GM18507 (cell line): ENCODE data around the gene LHX6.

Experiments used
- DNase-seq: peaks from one replicate; pipeline ENCODE4 v3.0.0; 2011; ENCODE audit warnings: low read depth; ENCODE audit not compliant: insufficient read length; ENCODE audit errors: extremely low spot score
- FAIRE-seq: peaks from 2 replicates; lab custom pipeline; 2011; peaks lifted over from hg19 to GRCh38; lab: Jason Lieb, UNC

LHX6 gene

GRCh38 chr9:122217640-122218039, 11.1 kb downstream of the LHX6 start:
- no peak for DNase-seq
- FAIRE-seq, result no peak

- DNase-seq (no peak), FAIRE-seq (no peak)
Observed at GRCh38 chr9:122216798-122217418, 11.8 kb downstream of the LHX6 start.

- FAIRE-seq (no peak), DNase-seq (no peak)
Observed at GRCh38 chr9:122216138-122216797, 12.5 kb downstream of the LHX6 start.

GRCh38 chr9:122215663-122216062, 13.1 kb downstream of the LHX6 start:
- DNase-seq (no peak), FAIRE-seq (no peak)

GRCh38 chr9:122214507-122214906, 14.2 kb downstream of the LHX6 start:
- FAIRE-seq (no peak), DNase-seq (no peak)

- FAIRE-seq, result no peak
- DNase-seq, result peak; percentile 58
Observed at GRCh38 chr9:122213589-122214413, 15.0 kb downstream of the LHX6 start.

GRCh38 chr9:122213102-122213588, 15.6 kb downstream of the LHX6 start:
- DNase-seq (no peak), FAIRE-seq (no peak)

GRCh38 chr9:122212473-122213004, 16.2 kb downstream of the LHX6 start:
- DNase-seq, result no peak
- FAIRE-seq, result no peak

GRCh38 chr9:122209451-122209850, 19.3 kb downstream of the LHX6 start:
- no peak for DNase-seq

GRCh38 chr9:122207096-122207495, 21.7 kb downstream of the LHX6 start:
- FAIRE-seq (no peak), DNase-seq (no peak)

More at GRCh38 chr9:122209451-122209850, 19.3 kb downstream of the LHX6 start:
- FAIRE-seq, result no peak

- no peak for FAIRE-seq
- DNase-seq, result no peak
Observed at GRCh38 chr9:122206118-122207046, 22.4 kb downstream of the LHX6 start.

- no peak for DNase-seq
- FAIRE-seq, result no peak
Observed at GRCh38 chr9:122205176-122205575, 23.6 kb downstream of the LHX6 start.

GRCh38 chr9:122204491-122204890, 24.3 kb downstream of the LHX6 start:
- FAIRE-seq (no peak), DNase-seq (no peak)

- DNase-seq (no peak), FAIRE-seq (no peak)
Observed at GRCh38 chr9:122204055-122204454, 24.7 kb downstream of the LHX6 start.

GRCh38 chr9:122202111-122202510, 26.6 kb downstream of the LHX6 start:
- DNase-seq (no peak), FAIRE-seq (no peak)

GRCh38 chr9:122201641-122202040, 27.1 kb downstream of the LHX6 start:
- no peak for DNase-seq
- no peak for FAIRE-seq

GRCh38 chr9:122200960-122201595, 27.7 kb downstream of the LHX6 start:
- FAIRE-seq (no peak), DNase-seq (no peak)

GRCh38 chr9:122197882-122198281, 30.9 kb downstream of the LHX6 start:
- DNase-seq (no peak), FAIRE-seq (no peak)

- no peak for DNase-seq
- FAIRE-seq, result no peak
Observed at GRCh38 chr9:122197426-122197825, 31.3 kb downstream of the LHX6 start.
